GM13976 (cell line): ENCODE measurements around the gene PLEKHA7.
"Not testable (repeated sequence)": the region's sequence is repeated elsewhere in the genome, so short reads cannot be mapped to it uniquely, and the experiment has no call there.

Source experiments
- DNase-seq: peaks from one replicate; pipeline ENCODE4 v3.0.0; 2012; ENCODE audit warnings: low spot score
- in situ Hi-C: fragments of 300-500 bp; cut with MboI; formaldehyde crosslinking; loops from one replicate; pipeline ENCODE4 v1.12.0; 2022; ENCODE audit warnings: low sequenced_read_pairs, mixed read lengths, inconsistent platforms; ENCODE audit not compliant: unreplicated experiment
- TF ChIP-seq, protein P1 (sequence below): IDR thresholded peaks from 2 replicates; pipeline ENCODE4 v1.5.1; 2012; ENCODE audit warnings: borderline replicate concordance, mild to moderate bottlenecking; ENCODE audit not compliant: insufficient read depth; ENCODE audit errors: extremely low read depth, missing control alignments, control extremely low read depth

PLEKHA7 gene

DNA sequence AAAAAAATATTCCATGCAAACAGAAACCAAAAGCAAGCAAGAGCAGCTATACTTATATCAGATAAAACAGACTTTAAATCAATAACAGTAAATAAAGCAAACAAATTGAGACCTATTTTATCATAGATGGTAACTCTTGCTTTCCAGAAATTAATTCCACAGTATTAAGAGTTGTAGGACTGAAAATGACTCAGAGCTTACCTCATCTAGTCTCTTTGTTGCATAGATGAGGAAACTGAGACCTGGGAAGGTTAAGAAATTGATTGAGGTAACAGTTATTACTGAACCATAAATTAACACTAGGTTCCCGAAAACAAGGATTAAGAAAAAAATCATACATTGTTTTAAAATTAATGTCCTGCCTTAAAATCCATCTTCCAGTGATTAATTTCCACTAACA is 123.8 kb downstream of the PLEKHA7 start:
- TF ChIP-seq, protein P1, sequence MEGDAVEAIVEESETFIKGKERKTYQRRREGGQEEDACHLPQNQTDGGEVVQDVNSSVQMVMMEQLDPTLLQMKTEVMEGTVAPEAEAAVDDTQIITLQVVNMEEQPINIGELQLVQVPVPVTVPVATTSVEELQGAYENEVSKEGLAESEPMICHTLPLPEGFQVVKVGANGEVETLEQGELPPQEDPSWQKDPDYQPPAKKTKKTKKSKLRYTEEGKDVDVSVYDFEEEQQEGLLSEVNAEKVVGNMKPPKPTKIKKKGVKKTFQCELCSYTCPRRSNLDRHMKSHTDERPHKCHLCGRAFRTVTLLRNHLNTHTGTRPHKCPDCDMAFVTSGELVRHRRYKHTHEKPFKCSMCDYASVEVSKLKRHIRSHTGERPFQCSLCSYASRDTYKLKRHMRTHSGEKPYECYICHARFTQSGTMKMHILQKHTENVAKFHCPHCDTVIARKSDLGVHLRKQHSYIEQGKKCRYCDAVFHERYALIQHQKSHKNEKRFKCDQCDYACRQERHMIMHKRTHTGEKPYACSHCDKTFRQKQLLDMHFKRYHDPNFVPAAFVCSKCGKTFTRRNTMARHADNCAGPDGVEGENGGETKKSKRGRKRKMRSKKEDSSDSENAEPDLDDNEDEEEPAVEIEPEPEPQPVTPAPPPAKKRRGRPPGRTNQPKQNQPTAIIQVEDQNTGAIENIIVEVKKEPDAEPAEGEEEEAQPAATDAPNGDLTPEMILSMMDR = no peak
- in situ Hi-C loops = no loop called here
- DNase-seq = no peak

GRCh38 chr11:16889905-16890304 is 124.3 kb downstream of the PLEKHA7 start:
- in situ Hi-C loops = no loop called here
- TF ChIP-seq, protein P1 = no peak
- DNase-seq = no peak

- in situ Hi-C loops, DNase-seq: not testable (repeated sequence)
These were observed 125.2 kb downstream of the PLEKHA7 start for GRCh38 chr11:16889010-16889409.

- in situ Hi-C loops = not testable (repeated sequence)
These were observed 126.3 kb downstream of the PLEKHA7 start for GRCh38 chr11:16887887-16888286.

GRCh38 chr11:16883174-16883573 is 131.0 kb downstream of the PLEKHA7 start:
- DNase-seq = no peak
- in situ Hi-C loops = no loop called here
- TF ChIP-seq, protein P1 = no peak

More at GRCh38 chr11:16887887-16888286, 126.3 kb downstream of the PLEKHA7 start:
- DNase-seq = not testable (repeated sequence)

DNA sequence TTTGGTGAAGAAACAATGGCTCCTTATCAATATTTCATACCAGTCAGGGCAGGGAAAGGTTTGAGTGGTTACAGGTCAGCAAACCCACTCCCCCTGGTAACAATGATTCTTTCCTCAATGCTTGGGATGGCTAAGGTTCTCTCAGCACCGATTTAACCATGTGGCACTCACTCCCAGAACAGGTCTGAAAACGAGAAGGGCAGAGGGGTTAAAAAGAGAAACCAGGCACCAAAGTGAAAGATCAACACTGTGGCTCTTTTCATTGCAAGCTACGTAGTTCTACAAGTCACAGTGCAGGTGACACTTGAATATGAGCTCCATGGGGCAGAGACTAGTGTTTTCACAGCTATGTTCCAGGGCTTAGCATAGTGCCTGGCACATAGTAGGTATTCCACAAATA is 132.4 kb downstream of the PLEKHA7 start:
- DNase-seq = no peak
- TF ChIP-seq, protein P1 = no peak
- in situ Hi-C loops = no loop called here

- in situ Hi-C loops = no loop called here
- DNase-seq = no peak
- TF ChIP-seq, protein P1 = no peak
These were observed 133.0 kb downstream of the PLEKHA7 start for GRCh38 chr11:16881074-16881709.
